K562 (cell line): Measurements from ENCODE around the gene RGL2. TPM values are rescaled to one million over a fixed set of nuclear protein-coding genes. Genes with fewer than 3 reads are reported as not detected.

Source experiments
- CXXC5 ChIP-seq: fragments of 250-450 bp; sonication (Bioruptor Pico); IDR thresholded peaks from 2 replicates; pipeline ENCODE4 v1.8.0; 2022; ENCODE audit warnings: inconsistent platforms, mild to moderate bottlenecking, moderate library complexity
- HEY1 ChIP-seq: fragments of 250-450 bp; sonication (Bioruptor Pico); IDR thresholded peaks from 2 replicates; pipeline ENCODE4 v1.5.0; 2020; ENCODE audit warnings: mild to moderate bottlenecking, moderate library complexity, borderline replicate concordance
- HNRNPH1 ChIP-seq: fragments of 200-400 bp; formaldehyde crosslinking; optimal IDR thresholded peaks from 2 replicates; pipeline ENCODE3; 2017; ENCODE audit warnings: low read depth, mild to moderate bottlenecking, low read length, moderate library complexity
- IFI16 ChIP-seq: fragments of 250-450 bp; sonication (Bioruptor Pico); IDR thresholded peaks from 2 replicates; pipeline ENCODE4 v2.1.2; 2022; ENCODE audit warnings: mild to moderate bottlenecking, inconsistent platforms
- NFYB ChIP-seq: IDR thresholded peaks from 2 replicates; pipeline ENCODE4 v1.6.1; 2011; ENCODE audit warnings: mild to moderate bottlenecking, moderate library complexity; ENCODE audit not compliant: insufficient read length; ENCODE audit errors: extremely low read depth
- POLR3A ChIP-seq: IDR thresholded peaks from 2 replicates; pipeline ENCODE4 v1.6.1; 2011; ENCODE audit warnings: borderline replicate concordance, mild to moderate bottlenecking, moderate library complexity; ENCODE audit not compliant: insufficient read length, insufficient read depth; ENCODE audit errors: extremely low read depth
- POLR3G ChIP-seq: IDR thresholded peaks from 2 replicates; pipeline ENCODE4 v1.6.1; 2011; ENCODE audit not compliant: insufficient read length, insufficient replicate concordance; ENCODE audit errors: extremely low read depth
- SMAD1 ChIP-seq: fragments of 150-350 bp; IDR thresholded peaks from 2 replicates; pipeline ENCODE4 v1.6.1; 2014; ENCODE audit warnings: low read length, low read depth; ENCODE audit not compliant: partially characterized antibody
- TAF1 ChIP-seq: IDR thresholded peaks from 2 replicates; pipeline ENCODE4 v1.6.1; 2011; ENCODE audit warnings: mild to moderate bottlenecking, low read length, moderate library complexity; ENCODE audit not compliant: insufficient read depth, control insufficient read depth, severe bottlenecking; ENCODE audit errors: extremely low read depth
- TAF9B ChIP-seq: fragments of 450-650 bp; IDR thresholded peaks from 2 replicates; pipeline ENCODE4 v1.6.1; 2018; ENCODE audit warnings: mild to moderate bottlenecking; ENCODE audit not compliant: partially characterized antibody
- ZC3H11A ChIP-seq: IDR thresholded peaks from 2 replicates; pipeline ENCODE4 v1.6.1; 2012; ENCODE audit warnings: low read depth, low read length, improper control_type of control experiment
- ZNF311 ChIP-seq: fragments of 250-450 bp; sonication (Bioruptor Pico); IDR thresholded peaks from 2 replicates; pipeline ENCODE4 v1.4.0; 2020; ENCODE audit warnings: mild to moderate bottlenecking, moderate library complexity
- ZNF77 ChIP-seq: fragments of 250-450 bp; sonication (Bioruptor Pico); IDR thresholded peaks from 2 replicates; pipeline ENCODE4 v1.5.0; 2020
- polyA plus RNA-seq, 8 experiments: library from polyadenylated mRNA; depleted of rRNA in 4 of 8; stranded (reverse) in 5 of 8; unstranded in 3 of 8; fragments of >200 nt; fragmentation: Nextera tagmentation in 2 of 8; fragmentation: Illumina TruSeq in 1 of 8; extraction: Ambion mirVana in 2 of 8; extraction: Trizol in 1 of 8; gene quantifications; 2 replicates each; pipeline versions ENCODE4 v1.2.1 to v1.2.3, GENCODE V29; 2011 to 2014; ENCODE audit warnings: inconsistent platforms in 1 of 8, missing spikeins in 1 of 8
- total RNA-seq, 7 experiments: library from RNA; depleted of rRNA in 6 of 7; stranded (reverse); fragments of >200 nt in 6 of 7; fragmentation: Illumina TruSeq in 2 of 7; extraction: Trizol in 2 of 7; gene quantifications; 2 replicates each; pipeline versions ENCODE4 v1.2.1 to v1.2.3, GENCODE V29; 2011 to 2021; ENCODE audit warnings: low replicate concordance in 1 of 7
- TF ChIP-seq, protein P1 (sequence below): fragments of 450-650 bp; IDR thresholded peaks from 2 replicates; pipeline ENCODE4 v1.6.1; 2017; ENCODE audit warnings: mild to moderate bottlenecking, moderate library complexity
- TF ChIP-seq, protein P2 (sequence below): fragments of 450-650 bp; formaldehyde crosslinking; IDR thresholded peaks from 2 replicates; pipeline ENCODE4 v1.4.0; 2020; ENCODE audit warnings: mild to moderate bottlenecking, mixed read lengths
- TF ChIP-seq, protein P3 (sequence below): IDR thresholded peaks from 2 replicates; pipeline ENCODE4 v1.6.1; 2012; ENCODE audit warnings: low read depth, low read length, improper control_type of control experiment, borderline replicate concordance
- TF ChIP-seq, protein P4 (sequence below): fragments of 450-650 bp; formaldehyde crosslinking; IDR thresholded peaks from 2 replicates; pipeline ENCODE4 v1.4.0; 2020; ENCODE audit warnings: mild to moderate bottlenecking, moderate library complexity
- TF ChIP-seq, protein P5 (sequence below): sonication (generic); formaldehyde crosslinking; IDR thresholded peaks from 2 replicates; pipeline ENCODE4 v1.8.0; 2022; ENCODE audit warnings: mild to moderate bottlenecking, missing genetic modification reagents

Gene RGL2
- total and polyA plus RNA-seq, 9 of the 15 experiments (the other 6 are each of a cell fraction or from before 2014, with no cell fraction given): 1.8 to 57.1 (median 19.5) TPM

DNA sequence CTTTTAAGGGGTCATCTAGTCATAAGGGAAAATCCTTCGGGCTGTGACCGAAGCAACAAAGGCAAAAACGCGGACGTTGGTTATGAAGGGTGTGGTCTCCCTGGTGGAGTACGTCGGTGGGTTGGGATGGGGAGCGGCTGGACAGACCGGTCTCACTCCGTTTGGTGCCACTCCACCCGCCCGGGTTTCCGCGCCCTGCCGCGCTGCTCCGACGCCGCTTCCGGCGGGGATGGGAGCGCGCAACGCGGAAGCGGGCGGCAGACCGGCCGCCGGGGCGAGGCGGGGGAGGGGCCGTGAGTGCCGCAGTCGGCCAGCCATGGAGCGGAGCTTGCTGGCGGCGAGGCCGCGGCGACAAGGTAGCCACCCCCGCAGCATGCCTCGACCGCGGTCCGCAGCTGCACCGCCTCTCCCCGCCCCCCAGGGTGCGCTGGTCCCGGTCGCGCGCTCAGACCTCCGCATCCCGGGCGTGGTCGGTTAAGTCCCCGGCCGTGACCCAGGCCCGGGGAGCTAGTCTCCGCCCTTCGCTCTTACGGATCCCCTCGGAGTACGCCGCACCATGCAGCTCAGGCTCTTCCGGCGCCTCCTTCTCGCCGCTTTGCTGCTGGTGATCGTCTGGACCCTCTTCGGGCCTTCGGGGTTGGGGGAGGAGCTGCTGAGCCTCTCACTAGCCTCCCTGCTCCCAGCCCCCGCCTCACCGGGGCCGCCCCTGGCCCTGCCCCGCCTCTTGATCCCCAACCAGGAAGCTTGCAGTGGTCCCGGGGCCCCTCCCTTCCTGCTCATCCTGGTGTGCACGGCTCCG is 21.7 kb downstream of the RGL2 start, which contains the start of gene B3GALT4 (continued):
- TF ChIP-seq POLR3A (no peak), ZNF77 (CRISPR knock-in tag) (peak; percentile 95), POLR3G (no peak), SMAD1 (peak; percentile 41), TAF1 (peak; percentile 70), HEY1 (CRISPR knock-in tag) (no peak), ZNF311 (CRISPR knock-in tag) (no peak), ZC3H11A (no peak), HNRNPH1 (peak; percentile 56), TAF9B (no peak), NFYB (no peak), CXXC5 (peak; percentile 99), IFI16 (CRISPR knock-in tag) (no peak)
- TF ChIP-seq, protein P1, sequence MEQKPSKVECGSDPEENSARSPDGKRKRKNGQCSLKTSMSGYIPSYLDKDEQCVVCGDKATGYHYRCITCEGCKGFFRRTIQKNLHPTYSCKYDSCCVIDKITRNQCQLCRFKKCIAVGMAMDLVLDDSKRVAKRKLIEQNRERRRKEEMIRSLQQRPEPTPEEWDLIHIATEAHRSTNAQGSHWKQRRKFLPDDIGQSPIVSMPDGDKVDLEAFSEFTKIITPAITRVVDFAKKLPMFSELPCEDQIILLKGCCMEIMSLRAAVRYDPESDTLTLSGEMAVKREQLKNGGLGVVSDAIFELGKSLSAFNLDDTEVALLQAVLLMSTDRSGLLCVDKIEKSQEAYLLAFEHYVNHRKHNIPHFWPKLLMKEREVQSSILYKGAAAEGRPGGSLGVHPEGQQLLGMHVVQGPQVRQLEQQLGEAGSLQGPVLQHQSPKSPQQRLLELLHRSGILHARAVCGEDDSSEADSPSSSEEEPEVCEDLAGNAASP: no peak
- TF ChIP-seq, protein P2, sequence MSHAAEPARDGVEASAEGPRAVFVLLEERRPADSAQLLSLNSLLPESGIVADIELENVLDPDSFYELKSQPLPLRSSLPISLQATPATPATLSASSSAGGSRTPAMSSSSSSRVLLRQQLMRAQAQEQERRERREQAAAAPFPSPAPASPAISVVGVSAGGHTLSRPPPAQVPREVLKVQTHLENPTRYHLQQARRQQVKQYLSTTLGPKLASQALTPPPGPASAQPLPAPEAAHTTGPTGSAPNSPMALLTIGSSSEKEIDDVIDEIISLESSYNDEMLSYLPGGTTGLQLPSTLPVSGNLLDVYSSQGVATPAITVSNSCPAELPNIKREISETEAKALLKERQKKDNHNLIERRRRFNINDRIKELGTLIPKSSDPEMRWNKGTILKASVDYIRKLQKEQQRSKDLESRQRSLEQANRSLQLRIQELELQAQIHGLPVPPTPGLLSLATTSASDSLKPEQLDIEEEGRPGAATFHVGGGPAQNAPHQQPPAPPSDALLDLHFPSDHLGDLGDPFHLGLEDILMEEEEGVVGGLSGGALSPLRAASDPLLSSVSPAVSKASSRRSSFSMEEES (CRISPR knock-in tag): no peak
- TF ChIP-seq, protein P3, sequence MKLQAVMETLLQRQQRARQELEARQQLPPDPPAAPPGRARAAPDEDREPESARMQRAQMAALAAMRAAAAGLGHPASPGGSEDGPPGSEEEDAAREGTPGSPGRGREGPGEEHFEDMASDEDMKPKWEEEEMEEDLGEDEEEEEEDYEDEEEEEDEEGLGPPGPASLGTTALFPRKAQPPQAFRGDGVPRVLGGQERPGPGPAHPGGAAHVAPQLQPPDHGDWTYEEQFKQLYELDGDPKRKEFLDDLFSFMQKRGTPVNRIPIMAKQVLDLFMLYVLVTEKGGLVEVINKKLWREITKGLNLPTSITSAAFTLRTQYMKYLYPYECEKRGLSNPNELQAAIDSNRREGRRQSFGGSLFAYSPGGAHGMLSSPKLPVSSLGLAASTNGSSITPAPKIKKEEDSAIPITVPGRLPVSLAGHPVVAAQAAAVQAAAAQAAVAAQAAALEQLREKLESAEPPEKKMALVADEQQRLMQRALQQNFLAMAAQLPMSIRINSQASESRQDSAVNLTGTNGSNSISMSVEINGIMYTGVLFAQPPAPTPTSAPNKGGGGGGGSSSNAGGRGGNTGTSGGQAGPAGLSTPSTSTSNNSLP: 0 out of 2 replicates have a peak, but pooled peaks have one; percentile 7
- TF ChIP-seq, protein P4, sequence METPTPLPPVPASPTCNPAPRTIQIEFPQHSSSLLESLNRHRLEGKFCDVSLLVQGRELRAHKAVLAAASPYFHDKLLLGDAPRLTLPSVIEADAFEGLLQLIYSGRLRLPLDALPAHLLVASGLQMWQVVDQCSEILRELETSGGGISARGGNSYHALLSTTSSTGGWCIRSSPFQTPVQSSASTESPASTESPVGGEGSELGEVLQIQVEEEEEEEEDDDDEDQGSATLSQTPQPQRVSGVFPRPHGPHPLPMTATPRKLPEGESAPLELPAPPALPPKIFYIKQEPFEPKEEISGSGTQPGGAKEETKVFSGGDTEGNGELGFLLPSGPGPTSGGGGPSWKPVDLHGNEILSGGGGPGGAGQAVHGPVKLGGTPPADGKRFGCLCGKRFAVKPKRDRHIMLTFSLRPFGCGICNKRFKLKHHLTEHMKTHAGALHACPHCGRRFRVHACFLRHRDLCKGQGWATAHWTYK: peak; percentile 85; the same call in 1 of the 2 replicates
- TF ChIP-seq, protein P5, sequence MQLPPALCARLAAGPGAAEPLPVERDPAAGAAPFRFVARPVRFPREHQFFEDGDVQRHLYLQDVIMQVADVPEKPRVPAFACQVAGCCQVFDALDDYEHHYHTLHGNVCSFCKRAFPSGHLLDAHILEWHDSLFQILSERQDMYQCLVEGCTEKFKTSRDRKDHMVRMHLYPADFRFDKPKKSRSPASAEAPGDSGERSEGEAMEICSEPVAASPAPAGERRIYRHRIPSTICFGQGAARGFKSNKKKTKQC (CRISPR knock-in tag): no peak
